K562 (cell line): ENCODE measurements around the gene NUP214. TPM values are rescaled to one million over a fixed set of nuclear protein-coding genes. Genes with fewer than 3 reads are reported as not detected.

Experiments
- ATAC-seq: fragments of 200-7000 bp; cut with Tn5 transposase; 3 replicates; pipeline ENCODE4 v1.9.1; 2020; ENCODE audit warnings: moderate library complexity
- BruUV-seq: library from RNA; stranded (reverse); fragments of 400-500 nt; replicated peaks from 2 replicates; lab custom pipeline; 2021; lab: Mats Ljungman, UMichigan
- CTCF ChIA-PET: fragments of 300-600 bp; formaldehyde crosslinking; extraction: SDS; loops from one replicate; lab custom pipeline; 2021; ENCODE audit warnings: low intra/inter-chr PET ratio; lab: Yijun Ruan, JAX
- POLR2A ChIA-PET: fragments of 300-600, 350-650 bp; sonication (Branson Sonifier 250); formaldehyde crosslinking; extraction: SDS; loops from one replicate; lab custom pipeline; 2021; ENCODE audit warnings: antibody characterized with exemption, inconsistent platforms; lab: Yijun Ruan, JAX
- DNase-seq, 4 experiments: peaks; one replicate each; pipeline versions ENCODE4 v3.0.0 to v3.0.0-alpha.2; 2011 to 2018; ENCODE audit warnings: low spot score in 3 of 4, mixed read lengths in 3 of 4; ENCODE audit errors: extremely low read depth in 1 of 4
- FAIRE-seq: peaks from 2 replicates; lab custom pipeline; 2011; peaks lifted over from hg19 to GRCh38; lab: Jason Lieb, UNC
- H2AFZ ChIP-seq: 2 replicates; pipeline ENCODE4 v1.6.0; 2011; ENCODE audit warnings: low read depth, low read length, control low read depth, inconsistent platforms
- H3K27ac ChIP-seq: fragments of 200-600 bp; 3 replicates; pipeline ENCODE4 v1.8.0; 2011; ENCODE audit warnings: low read depth, mild to moderate bottlenecking, control low read depth, inconsistent platforms, low read length, moderate library complexity, mixed read lengths; ENCODE audit errors: extremely low read depth
- H3K27me3 ChIP-seq, 2 experiments: fragments of 300-600 bp in 1 of 2; 2 replicates in 1 of 2; 3 replicates in 1 of 2; pipeline versions ENCODE4 v1.6.0 to v1.8.0; 2011; ENCODE audit warnings: inconsistent platforms in 2 of 2, low read length in 2 of 2, mild to moderate bottlenecking in 1 of 2, mixed read lengths in 1 of 2, moderate library complexity in 1 of 2; ENCODE audit not compliant: control insufficient read depth in 2 of 2, insufficient read depth in 2 of 2
- H3K36me3 ChIP-seq: fragments of 300-600 bp; 3 replicates; pipeline ENCODE4 v1.8.0; 2011; ENCODE audit warnings: mild to moderate bottlenecking, low read length, inconsistent platforms; ENCODE audit not compliant: control insufficient read depth, insufficient read depth
- H3K4me1 ChIP-seq, 2 experiments: fragments of 200-600 bp in 1 of 2; replicated peaks in 1 of 2; 2 replicates in 1 of 2; 3 replicates in 1 of 2; pipeline versions ENCODE4 v1.5.1 to v1.8.0; 2011; ENCODE audit warnings: inconsistent platforms in 2 of 2, low read length in 2 of 2, mild to moderate bottlenecking in 1 of 2, mixed read lengths in 1 of 2, moderate library complexity in 1 of 2; ENCODE audit not compliant: control insufficient read depth in 2 of 2, insufficient read depth in 2 of 2
- H3K4me2 ChIP-seq: 2 replicates; pipeline ENCODE4 v1.6.1; 2011; ENCODE audit warnings: low read length, control low read depth, inconsistent platforms, mixed read lengths; ENCODE audit not compliant: insufficient read depth
- H3K4me3 ChIP-seq: fragments of 200-600 bp; sonication (generic), shearing (Covaris generic); 2 replicates; pipeline ENCODE4 v1.5.1; 2016; ENCODE audit warnings: control low read depth, inconsistent platforms
- H3K79me2 ChIP-seq: fragments of 200-600 bp; 3 replicates; pipeline ENCODE4 v1.8.0; 2011; ENCODE audit warnings: low read length, inconsistent platforms; ENCODE audit not compliant: control insufficient read depth, insufficient read depth
- H3K9ac ChIP-seq, 2 experiments: 2 replicates each; pipeline versions ENCODE4 v1.6.0 to v1.6.1; 2011; ENCODE audit warnings: low read depth in 2 of 2, low read length in 2 of 2, control low read depth in 1 of 2, inconsistent platforms in 1 of 2, mild to moderate bottlenecking in 1 of 2, mixed read lengths in 1 of 2; ENCODE audit not compliant: insufficient read depth in 1 of 2
- H3K9me1 ChIP-seq: one replicate; pipeline ENCODE4 v1.6.0; 2011; ENCODE audit warnings: inconsistent platforms, mild to moderate bottlenecking, low read length, moderate library complexity; ENCODE audit not compliant: control insufficient read depth, insufficient read depth
- H3K9me3 ChIP-seq: replicated peaks from 2 replicates; pipeline ENCODE4 v1.5.1; 2011; ENCODE audit warnings: low read depth, low read length, inconsistent platforms; ENCODE audit not compliant: control insufficient read depth, insufficient read depth
- H4K20me1 ChIP-seq: replicated peaks from 2 replicates; pipeline ENCODE4 v1.6.1; 2011; ENCODE audit warnings: low read length, inconsistent platforms, mixed read lengths; ENCODE audit not compliant: control insufficient read depth, insufficient read depth
- NFXL1 ChIP-seq: fragments of 450-650 bp; formaldehyde crosslinking; IDR thresholded peaks from 2 replicates; pipeline ENCODE4 v1.4.0; 2021; ENCODE audit warnings: mild to moderate bottlenecking
- WGBS: fragments of 100-300 bp; shearing (Covaris generic); methylation state at CpG from one replicate; pipeline ENCODE4 v1.1.6; 2016; ENCODE audit warnings: low coverage, mixed read lengths; ENCODE audit not compliant: insufficient coverage; ENCODE audit errors: missing lambda C conversion rate; 5-methylcytosine and 5-hydroxymethylcytosine counted together
- in situ Hi-C: fragments of 300-500 bp; cut with MboI; formaldehyde crosslinking; loops from 4 replicates; pipeline ENCODE4 v1.15.0; 2018; ENCODE audit warnings: inconsistent platforms, mixed read lengths
- intact Hi-C: fragments of 100-400 bp; cut with micrococcal nuclease; formaldehyde crosslinking; loops from 2 replicates; pipeline ENCODE4 v1.14.2; 2022
- polyA plus RNA-seq, 8 experiments: library from polyadenylated mRNA; depleted of rRNA in 4 of 8; stranded (reverse) in 5 of 8; unstranded in 3 of 8; fragments of >200 nt; fragmentation: Nextera tagmentation in 2 of 8; fragmentation: Illumina TruSeq in 1 of 8; extraction: Ambion mirVana in 2 of 8; extraction: Trizol in 1 of 8; gene quantifications; 2 replicates each; pipeline versions ENCODE4 v1.2.1 to v1.2.3, GENCODE V29; 2011 to 2014; ENCODE audit warnings: inconsistent platforms in 1 of 8, missing spikeins in 1 of 8
- total RNA-seq, 7 experiments: library from RNA; depleted of rRNA in 6 of 7; stranded (reverse); fragments of >200 nt in 6 of 7; fragmentation: Illumina TruSeq in 2 of 7; extraction: Trizol in 2 of 7; gene quantifications; 2 replicates each; pipeline versions ENCODE4 v1.2.1 to v1.2.3, GENCODE V29; 2011 to 2021; ENCODE audit warnings: low replicate concordance in 1 of 7
- TF ChIP-seq, protein P1 (sequence below): sonication (generic); formaldehyde crosslinking; IDR thresholded peaks from 2 replicates; pipeline ENCODE4 v1.8.1; 2023; ENCODE audit warnings: mild to moderate bottlenecking, missing genetic modification reagents

NUP214 gene
- total and polyA plus RNA-seq, 9 of the 15 experiments (the other 6 are each of a cell fraction or from before 2014, with no cell fraction given), result 56.9 to 332 (median 97.1) TPM

DNA sequence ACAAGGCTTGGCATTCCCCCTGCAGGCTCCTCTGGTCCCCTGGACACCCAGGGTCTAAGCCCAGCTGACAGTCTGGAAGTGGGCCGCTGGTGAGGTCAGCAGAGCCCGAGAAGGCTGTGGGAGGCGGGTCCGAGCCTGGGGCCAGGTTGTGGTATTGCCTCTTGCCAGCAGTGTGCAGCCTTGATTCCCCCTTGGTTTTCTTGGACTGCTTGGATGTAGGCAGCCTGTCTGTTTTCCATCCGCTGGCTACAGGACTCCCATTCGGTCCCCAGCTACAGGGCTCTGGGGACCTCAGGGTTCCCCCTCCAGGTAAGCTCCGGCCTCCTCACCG is 27.5 kb upstream of the NUP214 start:
- Histone ChIP-seq H3K9me1 (peaks cover 9% of the 10 kb centered on the region), H3K9ac (peak overlapping the region in 1 of 2 experiments; percentile 22; a peak in 2 of 4 replicates), H3K4me3 (no peak overlapping the region), H3K9me3 (no peaks in the 10 kb centered on the region), H3K27ac (no peak overlapping the region), H2AFZ (no peak overlapping the region), H3K79me2 (no peaks in the 10 kb centered on the region), H3K4me2 (no peak overlapping the region), H3K4me1 (peaks cover 33 to 66% of the 10 kb centered on the region in 2 experiments), H3K27me3 (peaks cover 56 to 84% of the 10 kb centered on the region in 2 experiments), H3K36me3 (no peaks in the 10 kb centered on the region), H4K20me1 (peaks cover 53% of the 10 kb centered on the region)
- WGBS, result 17% methylated on average over 8 of the region's 8 CpGs
- in situ Hi-C loops (no loop called here), intact Hi-C loops (no loop called here)
- POLR2A ChIA-PET, result interaction anchor here (0.7 to 99.3 kb wide), 12 partner anchors 1 to 211 kb away, joined by 3 to 3336 read pairs (median 3); partner anchors contain the start of genes AIF1L and NUP214
- BruUV-seq, result no TSS peak
- CTCF ChIA-PET, result interaction anchor here (1.2 kb wide), 1 partner anchor 157 kb away, joined by 3 read pairs; no protein-coding TSS in a partner anchor
- TF ChIP-seq, protein P1, sequence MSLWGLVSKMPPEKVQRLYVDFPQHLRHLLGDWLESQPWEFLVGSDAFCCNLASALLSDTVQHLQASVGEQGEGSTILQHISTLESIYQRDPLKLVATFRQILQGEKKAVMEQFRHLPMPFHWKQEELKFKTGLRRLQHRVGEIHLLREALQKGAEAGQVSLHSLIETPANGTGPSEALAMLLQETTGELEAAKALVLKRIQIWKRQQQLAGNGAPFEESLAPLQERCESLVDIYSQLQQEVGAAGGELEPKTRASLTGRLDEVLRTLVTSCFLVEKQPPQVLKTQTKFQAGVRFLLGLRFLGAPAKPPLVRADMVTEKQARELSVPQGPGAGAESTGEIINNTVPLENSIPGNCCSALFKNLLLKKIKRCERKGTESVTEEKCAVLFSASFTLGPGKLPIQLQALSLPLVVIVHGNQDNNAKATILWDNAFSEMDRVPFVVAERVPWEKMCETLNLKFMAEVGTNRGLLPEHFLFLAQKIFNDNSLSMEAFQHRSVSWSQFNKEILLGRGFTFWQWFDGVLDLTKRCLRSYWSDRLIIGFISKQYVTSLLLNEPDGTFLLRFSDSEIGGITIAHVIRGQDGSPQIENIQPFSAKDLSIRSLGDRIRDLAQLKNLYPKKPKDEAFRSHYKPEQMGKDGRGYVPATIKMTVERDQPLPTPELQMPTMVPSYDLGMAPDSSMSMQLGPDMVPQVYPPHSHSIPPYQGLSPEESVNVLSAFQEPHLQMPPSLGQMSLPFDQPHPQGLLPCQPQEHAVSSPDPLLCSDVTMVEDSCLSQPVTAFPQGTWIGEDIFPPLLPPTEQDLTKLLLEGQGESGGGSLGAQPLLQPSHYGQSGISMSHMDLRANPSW (CRISPR knock-in tag), result peak; percentile 82; the same call in 1 of the 2 replicates
- no peak for TF ChIP-seq NFXL1 (CRISPR knock-in tag)
- ATAC-seq (no peak), FAIRE-seq (no peak), DNase-seq (peak in 1 of 4 experiments; percentile 63)
